Left renal pelvis (tissue), 4 donors: ENCODE data around the gene SLC6A11. TPM values are rescaled to one million over a fixed set of nuclear protein-coding genes. Genes with fewer than 3 reads are reported as not detected.
A peak's percentile ranks its signal among the peaks of the same experiment; 100 is the strongest.

Experiments used
- DNase-seq, 4 donors: peaks; one replicate each; pipeline ENCODE4 v3.0.0-alpha.2; 2013; ENCODE audit warnings: low read depth in 4 of 4, low spot score in 3 of 4
- polyA plus RNA-seq, 4 donors: library from polyadenylated mRNA; unstranded; fragments of 120-200 nt; gene quantifications; one replicate each; pipeline ENCODE4 v1.2.1, GENCODE V29; 2013; ENCODE audit not compliant: insufficient read length in 4 of 4

Gene SLC6A11
- polyA plus RNA-seq, 4 donors = 0.05 to 0.09 (median 0.06) TPM; not detected in 1

- DNase-seq = no peak
Measured at GRCh38 chr3:10927551-10927950, 111.5 kb downstream of the SLC6A11 start.

GRCh38 chr3:10928407-10928960, 112.5 kb downstream of the SLC6A11 start:
- DNase-seq = no peak

- DNase-seq = no peak
Measured at GRCh38 chr3:10928961-10929471, 113.0 kb downstream of the SLC6A11 start.

- DNase-seq = no peak
Measured at GRCh38 chr3:10929978-10930665, 114.1 kb downstream of the SLC6A11 start.

GRCh38 chr3:10930666-10931040, 114.6 kb downstream of the SLC6A11 start:
- DNase-seq = no peak

- DNase-seq = no peak
Measured at GRCh38 chr3:10932596-10932995, 116.6 kb downstream of the SLC6A11 start.

GRCh38 chr3:10933021-10933420, 117.0 kb downstream of the SLC6A11 start:
- no peak for DNase-seq

- no peak for DNase-seq
Measured at GRCh38 chr3:10933470-10933804, 117.4 kb downstream of the SLC6A11 start.

GRCh38 chr3:10933805-10934481, 117.9 kb downstream of the SLC6A11 start:
- DNase-seq = no peak

GRCh38 chr3:10935028-10935427, 119.0 kb downstream of the SLC6A11 start:
- DNase-seq = no peak

- DNase-seq = no peak
Measured at GRCh38 chr3:10935846-10936631, 120.0 kb downstream of the SLC6A11 start.

GRCh38 chr3:10936686-10937085, 120.7 kb downstream of the SLC6A11 start:
- DNase-seq = no peak

GRCh38 chr3:10937141-10937825, 121.3 kb downstream of the SLC6A11 start:
- DNase-seq = no peak

GRCh38 chr3:10939556-10939955, 123.5 kb downstream of the SLC6A11 start:
- DNase-seq = no peak

- DNase-seq = no peak
Measured at GRCh38 chr3:10940106-10940505, 124.1 kb downstream of the SLC6A11 start.

- DNase-seq = no peak
Measured at GRCh38 chr3:10941972-10942371, 125.9 kb downstream of the SLC6A11 start.

- DNase-seq = no peak
Measured at GRCh38 chr3:10942690-10943205, 126.7 kb downstream of the SLC6A11 start.

GRCh38 chr3:10944866-10945265, 128.8 kb downstream of the SLC6A11 start:
- DNase-seq = no peak

- peak in 1 of 4 donors; percentile 37 for DNase-seq
Measured at GRCh38 chr3:10945683-10946287, 129.8 kb downstream of the SLC6A11 start.

GRCh38 chr3:10946526-10946925, 130.5 kb downstream of the SLC6A11 start:
- no peak for DNase-seq
